Choroid plexus epithelial cell (primary cell): ENCODE results near the gene HSPA1A.
"Not testable (repeated sequence)": the region's sequence is repeated elsewhere in the genome, so short reads cannot be mapped to it uniquely, and the experiment has no call there.

Experiments
- DNase-seq: peaks from one replicate; pipeline ENCODE4 v3.0.0-alpha.2; 2010; ENCODE audit warnings: low read depth
- H3K4me3 ChIP-seq: 2 replicates; pipeline ENCODE4 v1.5.1; 2011; ENCODE audit warnings: low read depth, mild to moderate bottlenecking, control low read depth, low read length, moderate library complexity
- TF ChIP-seq, protein P1 (sequence below): conservative IDR thresholded peaks from 2 replicates; pipeline ENCODE4 v1.5.1; 2011; ENCODE audit warnings: low read depth, mild to moderate bottlenecking, control low read depth, inconsistent platforms, low read length, moderate library complexity

Gene HSPA1A

DNA sequence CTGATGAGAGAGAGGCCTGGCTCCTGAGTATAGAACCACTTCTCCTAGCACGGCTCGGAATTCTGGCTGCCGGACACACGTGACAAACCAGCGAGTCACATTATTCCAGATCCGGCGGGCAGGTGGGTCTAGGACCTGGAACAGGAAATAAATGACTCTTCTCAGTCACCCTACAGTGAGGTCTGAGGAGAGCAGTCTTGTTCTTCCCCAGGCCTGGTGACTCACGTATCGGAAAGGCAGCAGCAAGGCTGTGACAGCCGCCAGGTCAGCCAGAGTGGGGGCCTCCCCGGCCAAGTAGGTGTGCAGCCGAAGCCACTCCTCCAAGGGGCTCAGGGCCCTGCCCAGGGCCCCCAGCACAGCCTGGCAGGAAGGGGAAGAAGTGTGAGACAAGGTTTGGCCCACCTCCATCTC, 22.6 kb upstream of the HSPA1A start:
- TF ChIP-seq, protein P1, sequence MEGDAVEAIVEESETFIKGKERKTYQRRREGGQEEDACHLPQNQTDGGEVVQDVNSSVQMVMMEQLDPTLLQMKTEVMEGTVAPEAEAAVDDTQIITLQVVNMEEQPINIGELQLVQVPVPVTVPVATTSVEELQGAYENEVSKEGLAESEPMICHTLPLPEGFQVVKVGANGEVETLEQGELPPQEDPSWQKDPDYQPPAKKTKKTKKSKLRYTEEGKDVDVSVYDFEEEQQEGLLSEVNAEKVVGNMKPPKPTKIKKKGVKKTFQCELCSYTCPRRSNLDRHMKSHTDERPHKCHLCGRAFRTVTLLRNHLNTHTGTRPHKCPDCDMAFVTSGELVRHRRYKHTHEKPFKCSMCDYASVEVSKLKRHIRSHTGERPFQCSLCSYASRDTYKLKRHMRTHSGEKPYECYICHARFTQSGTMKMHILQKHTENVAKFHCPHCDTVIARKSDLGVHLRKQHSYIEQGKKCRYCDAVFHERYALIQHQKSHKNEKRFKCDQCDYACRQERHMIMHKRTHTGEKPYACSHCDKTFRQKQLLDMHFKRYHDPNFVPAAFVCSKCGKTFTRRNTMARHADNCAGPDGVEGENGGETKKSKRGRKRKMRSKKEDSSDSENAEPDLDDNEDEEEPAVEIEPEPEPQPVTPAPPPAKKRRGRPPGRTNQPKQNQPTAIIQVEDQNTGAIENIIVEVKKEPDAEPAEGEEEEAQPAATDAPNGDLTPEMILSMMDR: no peak
- H3K4me3 ChIP-seq: no peak overlapping the region
- DNase-seq: peak; percentile 51

DNA sequence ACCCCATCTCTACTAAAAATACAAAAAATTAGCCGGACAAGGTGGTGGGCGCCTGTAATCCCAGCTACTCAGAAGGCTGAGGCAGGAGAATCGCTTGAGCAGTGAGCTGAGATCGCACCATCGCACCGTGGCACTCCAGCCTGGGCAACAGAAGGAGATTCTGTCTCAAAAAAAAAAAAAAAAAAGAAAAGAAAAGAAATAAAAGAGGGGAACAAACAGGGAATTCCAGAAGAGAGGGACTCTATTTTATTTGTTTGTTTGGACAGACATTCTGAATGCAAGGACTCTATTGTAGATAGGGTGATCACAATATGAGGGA, 21.5 kb upstream of the HSPA1A start:
- H3K4me3 ChIP-seq: peak overlapping the region; percentile 72

DNA sequence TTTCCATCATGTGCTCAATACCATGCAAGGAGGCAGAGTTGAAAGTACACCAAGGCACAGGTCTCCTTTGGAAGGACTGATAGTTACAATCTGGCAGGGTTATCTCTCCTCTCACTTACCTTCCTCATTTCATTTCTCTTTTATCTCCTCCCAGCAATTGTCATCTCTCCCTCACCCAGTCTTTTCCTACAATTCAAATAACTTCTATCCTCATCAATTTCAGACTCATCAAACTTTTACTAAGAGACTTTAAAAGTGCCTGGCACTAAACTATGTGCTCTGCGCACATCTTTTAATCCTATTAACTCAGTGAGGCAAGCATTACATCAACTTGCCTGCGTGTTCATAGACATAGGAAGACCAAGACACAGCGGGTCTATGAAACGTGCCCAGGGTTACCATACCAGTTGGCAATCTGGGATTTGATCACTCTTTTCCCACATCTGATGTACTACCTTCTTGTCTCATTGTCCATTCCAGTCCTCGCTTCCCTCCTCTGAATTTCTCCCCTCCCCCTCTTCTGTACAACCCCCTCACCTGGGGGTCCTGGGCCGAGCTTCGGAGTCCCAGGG, 21.0 kb upstream of the HSPA1A start:
- peak; percentile 61 for DNase-seq
- TF ChIP-seq, protein P1: no peak
- peak overlapping the region; percentile 72 for H3K4me3 ChIP-seq

More for the DNA sequence above, 21.5 kb upstream of the HSPA1A start:
- not testable (repeated sequence) for DNase-seq

DNA sequence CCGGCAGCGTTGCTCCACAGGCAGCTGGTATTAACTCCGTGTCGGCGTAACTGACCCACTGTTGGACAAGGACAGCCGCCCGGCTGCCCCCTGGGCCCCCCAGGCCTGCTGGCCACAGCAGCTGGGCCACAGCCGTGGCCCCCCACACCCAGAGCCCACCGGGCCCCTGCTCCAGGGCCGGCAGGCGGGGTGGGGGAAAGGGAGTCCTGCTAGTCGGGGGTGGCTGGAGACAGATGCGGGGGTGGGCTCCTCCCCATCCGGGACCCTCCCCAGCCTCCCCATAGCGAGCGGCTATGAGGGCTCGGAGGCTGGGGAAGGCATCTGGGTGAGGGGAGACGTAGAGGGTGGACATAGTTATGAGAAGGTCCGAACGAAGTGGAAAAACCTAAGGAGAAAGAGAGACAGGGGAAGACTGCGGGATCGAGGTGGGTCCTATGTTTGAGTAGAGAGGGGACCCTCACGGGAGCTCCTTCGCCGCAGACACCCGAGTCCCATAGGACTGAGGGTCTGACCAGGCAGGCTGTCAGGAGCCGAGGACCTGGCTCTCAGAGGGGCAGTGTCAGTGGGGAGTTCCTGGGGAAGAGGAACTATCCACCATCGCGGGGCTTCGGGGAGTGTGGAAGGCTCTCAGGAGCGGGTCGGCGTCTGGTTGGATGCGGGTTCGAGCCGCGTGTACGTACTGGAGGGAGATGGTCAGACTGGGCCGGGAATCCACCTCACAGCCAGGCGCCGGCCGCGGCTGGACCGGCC, 20.3 kb upstream of the HSPA1A start:
- TF ChIP-seq, protein P1: no peak
- peak; percentile 56 for DNase-seq
- peak overlapping the region; percentile 72 for H3K4me3 ChIP-seq

DNA sequence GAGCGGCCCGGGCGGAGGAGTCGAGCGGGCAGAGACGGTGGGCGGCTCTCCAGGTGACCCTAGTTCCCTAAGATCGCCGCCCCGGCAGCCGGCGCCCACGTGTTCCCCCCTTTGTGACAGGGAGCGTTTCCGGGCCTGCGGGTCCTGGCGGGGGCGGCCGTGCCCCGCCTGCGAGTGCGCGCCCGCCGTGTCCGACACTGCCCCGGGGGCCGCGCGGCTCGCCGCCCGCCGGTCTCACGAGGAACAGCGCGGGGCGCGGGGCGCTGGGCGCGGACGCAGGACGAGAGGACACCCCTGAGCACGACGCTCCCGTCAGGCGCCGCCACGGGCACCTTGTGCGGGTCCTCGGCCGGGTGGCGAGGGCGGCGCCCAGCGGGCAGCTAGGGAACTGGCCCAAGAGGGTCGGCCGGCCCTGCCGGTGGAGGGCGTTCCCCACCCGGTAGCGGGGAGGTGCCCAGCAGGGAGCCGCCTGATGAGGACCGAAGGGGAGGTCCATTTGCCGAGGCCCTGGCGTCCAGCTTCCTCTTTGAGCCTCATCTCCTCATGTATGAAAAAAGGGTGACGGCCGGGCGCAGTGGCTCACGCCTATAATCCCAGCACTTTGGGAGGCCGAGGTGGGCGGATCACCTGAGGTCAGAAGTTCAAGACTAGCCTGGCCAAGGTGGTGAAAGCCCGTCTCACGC, 19.6 kb upstream of the HSPA1A start, which contains the start of gene VARS1:
VARS1 (minus strand) TSS at position 137 of the 683 bp plus-strand sequence. CDS start 535 bp downstream, outside the sequence.
- H3K4me3 ChIP-seq: peak within 1 kb of the TSS; percentile 72
- DNase-seq: peak; percentile 91
- TF ChIP-seq, protein P1: peak; percentile 64

DNA sequence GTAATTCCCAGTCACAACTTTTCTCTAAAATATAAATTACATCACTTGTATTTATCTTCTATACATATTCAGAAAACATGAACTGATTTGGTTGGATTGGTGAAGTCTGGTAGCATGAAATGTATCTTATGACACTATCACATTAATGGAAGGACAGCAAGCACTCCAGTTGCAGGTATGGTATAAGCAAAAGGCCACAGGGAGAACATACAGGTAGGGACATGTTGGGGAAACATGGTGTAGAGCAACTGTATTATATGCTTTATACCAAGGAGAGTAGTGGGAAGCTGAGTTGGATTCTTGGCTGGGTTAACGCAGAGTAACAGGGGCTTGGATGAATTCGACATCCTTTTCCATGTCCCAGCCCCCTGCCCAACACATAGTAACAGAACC, 18.4 kb upstream of the HSPA1A start:
- no peak overlapping the region for H3K4me3 ChIP-seq
- no peak for DNase-seq
- TF ChIP-seq, protein P1: no peak

DNA sequence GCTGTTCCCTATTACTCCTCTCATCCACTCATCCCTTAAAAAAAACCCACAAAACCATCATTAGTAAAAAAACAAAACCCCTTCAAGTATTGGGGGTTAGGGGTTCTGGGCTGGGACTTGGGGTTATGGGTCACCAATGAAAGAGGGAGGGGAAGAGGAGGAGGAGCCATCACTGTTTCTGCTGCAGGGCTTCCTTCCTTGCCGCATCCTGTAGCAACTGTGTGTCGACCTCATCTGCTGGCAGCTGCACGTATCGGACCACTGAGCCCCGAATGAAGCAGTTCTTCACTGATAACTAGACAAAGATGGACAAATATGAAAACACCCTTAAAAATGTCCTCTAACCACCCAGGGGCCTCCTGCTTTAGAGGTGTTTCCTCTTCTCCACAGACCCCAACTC, 17.8 kb upstream of the HSPA1A start:
- DNase-seq: no peak
- no peak overlapping the region for H3K4me3 ChIP-seq
- TF ChIP-seq, protein P1: no peak
